ENCODE measurements around the gene HSPBP1. TPM values are rescaled to one million over a fixed set of nuclear protein-coding genes. Genes with fewer than 3 reads are reported as not detected.

Gene HSPBP1
- total and polyA plus RNA-seq, 9 of the 15 experiments (the other 6 are each of a cell fraction or from before 2014, with no cell fraction given), result 0.83 to 81.3 (median 21.8) TPM

- TF ChIP-seq ZFP91 (CRISPR knock-in tag; IDR thresholded peaks at IDR 0.05) (peak; percentile 27; the same call in 1 of the 2 replicates), ZNF24 (IDR thresholded peaks at IDR 0.05) (peak; percentile 85), NFIX (CRISPR knock-in tag; IDR thresholded peaks at IDR 0.05; ENCODE audit: low read depth) (no peak), NFE2L1 (tag; IDR thresholded peaks at IDR 0.05; ENCODE audit: borderline replicate concordance, low read depth) (no peak), POLR2H (tag; IDR thresholded peaks at IDR 0.05; ENCODE audit: low read depth) (peak; percentile 96), RBFOX2 (IDR thresholded peaks at IDR 0.05; ENCODE audit: low read depth, low read length) (peak; percentile 92), PTTG1 (tag; IDR thresholded peaks at IDR 0.05; ENCODE audit: low read depth) (no peak), CAMTA2 (CRISPR knock-in tag; conservative IDR thresholded peaks at IDR 0.05) (no peak), ESRRA (IDR thresholded peaks at IDR 0.05; ENCODE audit: borderline replicate concordance, low read depth) (peak; percentile 84), ZNF76 (CRISPR knock-in tag; IDR thresholded peaks at IDR 0.05; ENCODE audit: borderline replicate concordance) (peak; percentile 94), ZNF311 (CRISPR knock-in tag; IDR thresholded peaks at IDR 0.05) (no peak), ZNF696 (CRISPR knock-in tag; conservative IDR thresholded peaks at IDR 0.05) (no peak), MBD2 (IDR thresholded peaks at IDR 0.05; ENCODE audit: borderline replicate concordance, low read depth) (peak; percentile 26), PHF21A (IDR thresholded peaks at IDR 0.05; ENCODE audit: borderline replicate concordance, low read depth) (peak; percentile 99), ARID2 (IDR thresholded peaks at IDR 0.05) (no peak), PREB (CRISPR knock-in tag; IDR thresholded peaks at IDR 0.05) (no peak), ZNF263 (CRISPR knock-in tag; IDR thresholded peaks at IDR 0.05; ENCODE audit: borderline replicate concordance) (peak; percentile 46; the same call in 1 of the 2 replicates), ILK (tag; IDR thresholded peaks at IDR 0.05; ENCODE audit: borderline replicate concordance, low read depth) (no peak), ZNF584 (CRISPR knock-in tag; IDR thresholded peaks at IDR 0.05; ENCODE audit: low read depth) (peak; percentile 57; the same call in 1 of the 2 replicates), CREM (IDR thresholded peaks at IDR 0.05; ENCODE audit: low read depth) (peak; percentile 78), ZNF639 (CRISPR knock-in tag; conservative IDR thresholded peaks at IDR 0.05 in 1 of 2, IDR thresholded peaks at IDR 0.05 in 1 of 2) (peak in 1 of 2 experiments; percentile 95; a peak in 2 of 4 replicates), ZBTB8A (IDR thresholded peaks at IDR 0.05; ENCODE audit: partially characterized antibody) (no peak), ZNF444 (CRISPR knock-in tag; IDR thresholded peaks at IDR 0.05) (no peak), PURB (CRISPR knock-in tag; IDR thresholded peaks at IDR 0.05; ENCODE audit: low read depth) (no peak), FUS (optimal IDR thresholded peaks at IDR 0.05; ENCODE audit: low read depth, low read length) (no peak), ARNT (IDR thresholded peaks at IDR 0.05) (peak; percentile 24 to 82; a peak in 3 of 4 replicates)
Observed at GRCh38 chr19:55258828-55259539, 20.9 kb downstream of the HSPBP1 start, which contains the start of gene PPP6R1 (continued).
